ENCODE results near the gene BPIFB4. TPM values are rescaled to one million over a fixed set of nuclear protein-coding genes. Genes with fewer than 3 reads are reported as not detected.
"Not testable (repeated sequence)": the region's sequence is repeated elsewhere in the genome, so short reads cannot be mapped to it uniquely, and the experiment has no call there.

Gene BPIFB4
- total and polyA plus RNA-seq, 2 donors (not counting 1 experiment from before 2014, with no cell fraction given) = not detected

GRCh38 chr20:33119725-33120720, 40.6 kb downstream of the BPIFB4 start:
- intact Hi-C loops (cut with micrococcal nuclease) = no loop called here
- no CpG with 5 or more reads among the region's 3 CpGs for WGBS (ENCODE audit: insufficient coverage)
- H3K4me1 ChIP-seq (ENCODE audit: control insufficient read depth in 2 of 2, insufficient read depth in 2 of 2, low read length in 2 of 2) = no peaks in the 10 kb centered on the region
- no peak overlapping the region for H3K9ac ChIP-seq (ENCODE audit: low read length)
- ATAC-seq (ENCODE audit: low read depth) (no peak), DNase-seq (no peak)
- Mint-ChIP-seq H3K4me3 (no peak overlapping the region), H3K27me3 (peaks cover 27% of the 10 kb centered on the region), H3K4me1 (no peaks in the 10 kb centered on the region), H3K27ac (no peak overlapping the region), H3K9me3 (ENCODE audit: insufficient read depth) (peaks cover 10% of the 10 kb centered on the region)
- no peaks in the 10 kb centered on the region for H3K79me2 ChIP-seq (ENCODE audit: control insufficient read depth, insufficient read depth, low read length)
- TF ChIP-seq EZH2 (IDR thresholded peaks at IDR 0.05; ENCODE audit: borderline replicate concordance, insufficient read depth, low read depth, low read length, poor library complexity, severe bottlenecking) = no peak
- no peak overlapping the region for H3K4me3 ChIP-seq (ENCODE audit: control extremely low read depth in 1 of 5, extremely low read depth in 1 of 5, insufficient read depth in 1 of 5, low read depth in 2 of 5, low read length in 4 of 5)
- H3K9me3 ChIP-seq (ENCODE audit: control extremely low read depth in 1 of 3, control insufficient read depth in 2 of 3, insufficient read depth in 1 of 3, low read length in 2 of 3) = no peaks in the 10 kb centered on the region
- CTCF ChIA-PET = interaction anchor here (1.0 kb wide), 1 partner anchor 219 kb away, joined by 3 read pairs; no protein-coding TSS in a partner anchor
- H3K4me2 ChIP-seq (replicated peaks; ENCODE audit: low read depth, low read length, poor library complexity, severe bottlenecking) = no peak overlapping the region
- no peak overlapping the region for H2AFZ ChIP-seq (ENCODE audit: insufficient read depth, low read depth, low read length, poor library complexity, severe bottlenecking)
- POLR2A ChIA-PET = no interaction called here
- H3K36me3 ChIP-seq (replicated peaks in 1 of 2; ENCODE audit: control extremely low read depth in 1 of 2, control insufficient read depth in 1 of 2, extremely low read depth in 1 of 2, insufficient read depth in 2 of 2, low read length in 1 of 2) = no peaks in the 10 kb centered on the region
- no peaks in the 10 kb centered on the region for H4K20me1 ChIP-seq (ENCODE audit: control insufficient read depth, insufficient read depth, low read length, poor library complexity, severe bottlenecking)
- H3K27ac ChIP-seq (ENCODE audit: low read length in 2 of 2) = no peak overlapping the region
- H3K27me3 ChIP-seq (replicated peaks in 1 of 4; ENCODE audit: control extremely low read depth in 1 of 4, control insufficient read depth in 3 of 4, insufficient read depth in 4 of 4, low read length in 3 of 4) = peaks cover 0 to 4% (median 0%) of the 10 kb centered on the region in 4 experiments

- CTCF ChIA-PET = no interaction called here
- intact Hi-C loops (cut with micrococcal nuclease) = no loop called here
- H3K9me3 ChIP-seq (ENCODE audit: control extremely low read depth in 1 of 3, control insufficient read depth in 2 of 3, insufficient read depth in 1 of 3, low read length in 2 of 3) = no peaks in the 10 kb centered on the region
- POLR2A ChIA-PET = no interaction called here
- H3K9ac ChIP-seq (ENCODE audit: low read length) = no peak overlapping the region
- H3K36me3 ChIP-seq (replicated peaks in 1 of 2; ENCODE audit: control extremely low read depth in 1 of 2, control insufficient read depth in 1 of 2, extremely low read depth in 1 of 2, insufficient read depth in 2 of 2, low read length in 1 of 2) = no peaks in the 10 kb centered on the region
- H3K27me3 Mint-ChIP-seq = peaks cover 33% of the 10 kb centered on the region
- no peak overlapping the region for H3K27ac Mint-ChIP-seq
- no peak overlapping the region for H3K27ac ChIP-seq (ENCODE audit: low read length in 2 of 2)
- H2AFZ ChIP-seq (ENCODE audit: insufficient read depth, low read depth, low read length, poor library complexity, severe bottlenecking) = no peak overlapping the region
- no peak overlapping the region for H3K4me3 ChIP-seq (ENCODE audit: control extremely low read depth in 1 of 5, extremely low read depth in 1 of 5, insufficient read depth in 1 of 5, low read depth in 2 of 5, low read length in 4 of 5)
- H3K9me3 Mint-ChIP-seq (ENCODE audit: insufficient read depth) = peaks cover 10% of the 10 kb centered on the region
- H3K4me1 Mint-ChIP-seq = no peaks in the 10 kb centered on the region
- H3K79me2 ChIP-seq (ENCODE audit: control insufficient read depth, insufficient read depth, low read length) = no peaks in the 10 kb centered on the region
- no peaks in the 10 kb centered on the region for H3K4me1 ChIP-seq (ENCODE audit: control insufficient read depth in 2 of 2, insufficient read depth in 2 of 2, low read length in 2 of 2)
- H3K4me2 ChIP-seq (replicated peaks; ENCODE audit: low read depth, low read length, poor library complexity, severe bottlenecking) = no peak overlapping the region
- ATAC-seq (ENCODE audit: low read depth) = no peak
- H3K4me3 Mint-ChIP-seq = no peak overlapping the region
- no peaks in the 10 kb centered on the region for H4K20me1 ChIP-seq (ENCODE audit: control insufficient read depth, insufficient read depth, low read length, poor library complexity, severe bottlenecking)
- no peak for DNase-seq
- TF ChIP-seq EZH2 (IDR thresholded peaks at IDR 0.05; ENCODE audit: borderline replicate concordance, insufficient read depth, low read depth, low read length, poor library complexity, severe bottlenecking) = no peak
- TF ChIP-seq CTCF (IDR thresholded peaks at IDR 0.05) = no peak
- WGBS (ENCODE audit: insufficient coverage) = 94% methylated on average over 2 of the region's 3 CpGs
- H3K27me3 ChIP-seq (replicated peaks in 1 of 4; ENCODE audit: control extremely low read depth in 1 of 4, control insufficient read depth in 3 of 4, insufficient read depth in 4 of 4, low read length in 3 of 4) = peaks cover 0 to 4% (median 0%) of the 10 kb centered on the region in 4 experiments
Observed at GRCh38 chr20:33120934-33121333, 41.5 kb downstream of the BPIFB4 start.

GRCh38 chr20:33122297-33122696, 42.9 kb downstream of the BPIFB4 start:
- H3K4me3 ChIP-seq (ENCODE audit: control extremely low read depth in 1 of 5, extremely low read depth in 1 of 5, insufficient read depth in 1 of 5, low read depth in 2 of 5, low read length in 4 of 5); H3K4me2 ChIP-seq (replicated peaks; ENCODE audit: low read depth, low read length, poor library complexity, severe bottlenecking); H3K9me3 ChIP-seq (ENCODE audit: control extremely low read depth in 1 of 3, control insufficient read depth in 2 of 3, insufficient read depth in 1 of 3, low read length in 2 of 3); intact Hi-C loops (cut with micrococcal nuclease); POLR2A ChIA-PET; H3K4me1 ChIP-seq (ENCODE audit: control insufficient read depth in 2 of 2, insufficient read depth in 2 of 2, low read length in 2 of 2); H3K79me2 ChIP-seq (ENCODE audit: control insufficient read depth, insufficient read depth, low read length); ATAC-seq (ENCODE audit: low read depth); DNase-seq; H3K36me3 ChIP-seq (replicated peaks in 1 of 2; ENCODE audit: control extremely low read depth in 1 of 2, control insufficient read depth in 1 of 2, extremely low read depth in 1 of 2, insufficient read depth in 2 of 2, low read length in 1 of 2); H3K27ac Mint-ChIP-seq; H4K20me1 ChIP-seq (ENCODE audit: control insufficient read depth, insufficient read depth, low read length, poor library complexity, severe bottlenecking); CTCF ChIA-PET; H3K27me3 ChIP-seq (replicated peaks in 1 of 4; ENCODE audit: control extremely low read depth in 1 of 4, control insufficient read depth in 3 of 4, insufficient read depth in 4 of 4, low read length in 3 of 4); H2AFZ ChIP-seq (ENCODE audit: insufficient read depth, low read depth, low read length, poor library complexity, severe bottlenecking); H3K4me3 Mint-ChIP-seq; H3K9ac ChIP-seq (ENCODE audit: low read length); H3K27ac ChIP-seq (ENCODE audit: low read length in 2 of 2); H3K4me1 Mint-ChIP-seq: not testable (repeated sequence)
- Mint-ChIP-seq H3K9me3 (ENCODE audit: insufficient read depth) (peaks cover 10% of the 10 kb centered on the region), H3K27me3 (peaks cover 33% of the 10 kb centered on the region)
- 50% methylated on average over 1 of the region's 1 CpG for WGBS (ENCODE audit: insufficient coverage)
